ENCODE results near the gene CLCN5. TPM values are rescaled to one million over a fixed set of nuclear protein-coding genes. Genes with fewer than 3 reads are reported as not detected.
A peak's percentile ranks its signal among the peaks of the same experiment; 100 is the strongest.

Gene CLCN5
- total RNA-seq (2021) (10.7 to 14.2 TPM (median 13.3 TPM) in 3 replicates), Bru-seq, nascent RNA (percentile 53 among the genes with signal in this experiment)
- long read RNA-seq, experiment 1, full-length matches to known transcripts = 4 of 27 reads
- long read RNA-seq, experiment 1, partial matches to known transcripts = 7 of 27 reads
- long read RNA-seq, experiment 1, other reads (novel, unspliced or antisense) = 16 of 27 reads
- long read RNA-seq, experiment 2, partial matches to known transcripts = 0 of 12 reads
- long read RNA-seq, experiment 2, other reads (novel, unspliced or antisense) = 12 of 12 reads
- long read RNA-seq, experiment 3 = 0 reads

DNA sequence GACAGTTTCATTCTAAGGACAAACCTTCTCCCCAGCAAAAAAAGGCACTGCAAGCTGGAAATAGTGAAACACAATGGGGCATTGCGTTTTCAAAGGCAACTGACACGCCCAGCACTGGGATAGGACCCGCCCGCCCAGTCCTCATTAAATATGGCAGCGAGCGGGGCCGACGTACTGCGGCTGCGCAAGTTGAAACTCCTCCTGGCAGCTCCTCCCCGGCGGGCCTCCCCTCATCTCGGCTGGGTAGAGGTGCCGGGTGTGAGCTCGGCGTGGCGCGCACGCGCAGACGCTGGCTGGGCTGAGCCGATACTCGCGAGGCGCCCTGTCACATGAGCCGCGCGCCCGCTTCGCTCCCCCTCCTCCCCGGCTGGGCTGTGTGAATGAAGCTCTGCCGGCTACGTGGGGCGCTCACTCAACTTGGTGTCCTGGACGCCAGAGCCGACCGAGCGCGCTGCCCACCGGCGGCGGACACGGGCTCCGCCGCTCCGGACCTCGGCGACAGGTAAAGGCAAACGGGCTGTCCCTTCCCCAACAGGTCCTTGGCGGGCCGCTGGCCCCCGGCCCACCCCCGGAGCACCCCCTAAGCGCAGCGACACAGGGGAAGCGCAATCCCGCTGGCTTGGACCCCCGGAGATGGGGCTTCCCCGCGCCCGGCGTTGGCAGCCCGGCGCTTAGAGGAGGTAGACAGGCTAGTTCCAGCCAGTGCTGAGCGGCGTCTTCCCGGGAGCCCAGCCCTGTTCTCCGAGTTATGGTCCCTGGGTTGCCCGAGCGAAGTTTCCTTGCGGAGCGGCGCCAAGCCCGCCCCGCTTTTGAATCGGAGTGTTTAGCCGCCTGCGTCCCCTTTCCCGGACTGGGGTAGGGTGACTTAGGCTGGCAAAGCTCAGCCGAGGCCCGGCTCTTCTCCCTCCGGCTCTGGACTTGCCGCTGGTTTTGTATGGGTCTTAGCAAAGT lies at the start of gene CLCN5:
Gene CLCN5, plus strand, starts transcription at position 306 of the 951 bp plus-strand sequence. CDS start 2,703 bp downstream, outside the sequence.
- ChIA-PET POLR2A (interaction anchor here (0.9 to 1.1 kb wide), 4 partner anchors 13 to 148 kb away, joined by 3 read pairs; partner anchors contain the start of gene USP27X), CTCF (interaction anchor here (0.8 to 2.8 kb wide), 7 partner anchors 38 to 767 kb away, joined by 3 to 17 read pairs (median 3); partner anchors contain the start of gene USP27X)
- Mint-ChIP-seq H3K36me3 (peaks cover 5% of the 10 kb centered on the region; the same call in 1 of the 2 replicates), H3K4me1 (peaks cover 25% of the 10 kb centered on the region), H3K9me3 (no peaks in the 10 kb centered on the region), H3K27ac (peak within 1 kb of the TSS; percentile 80), H3K4me3 (peak within 1 kb of the TSS; percentile 79), H3K27me3 (ENCODE audit: low read depth) (peaks cover 19% of the 10 kb centered on the region)
- peak; percentile 91 for ATAC-seq
- peak; percentile 93 for DNase-seq (ENCODE audit: low spot score)
- TF ChIP-seq, protein P1, sequence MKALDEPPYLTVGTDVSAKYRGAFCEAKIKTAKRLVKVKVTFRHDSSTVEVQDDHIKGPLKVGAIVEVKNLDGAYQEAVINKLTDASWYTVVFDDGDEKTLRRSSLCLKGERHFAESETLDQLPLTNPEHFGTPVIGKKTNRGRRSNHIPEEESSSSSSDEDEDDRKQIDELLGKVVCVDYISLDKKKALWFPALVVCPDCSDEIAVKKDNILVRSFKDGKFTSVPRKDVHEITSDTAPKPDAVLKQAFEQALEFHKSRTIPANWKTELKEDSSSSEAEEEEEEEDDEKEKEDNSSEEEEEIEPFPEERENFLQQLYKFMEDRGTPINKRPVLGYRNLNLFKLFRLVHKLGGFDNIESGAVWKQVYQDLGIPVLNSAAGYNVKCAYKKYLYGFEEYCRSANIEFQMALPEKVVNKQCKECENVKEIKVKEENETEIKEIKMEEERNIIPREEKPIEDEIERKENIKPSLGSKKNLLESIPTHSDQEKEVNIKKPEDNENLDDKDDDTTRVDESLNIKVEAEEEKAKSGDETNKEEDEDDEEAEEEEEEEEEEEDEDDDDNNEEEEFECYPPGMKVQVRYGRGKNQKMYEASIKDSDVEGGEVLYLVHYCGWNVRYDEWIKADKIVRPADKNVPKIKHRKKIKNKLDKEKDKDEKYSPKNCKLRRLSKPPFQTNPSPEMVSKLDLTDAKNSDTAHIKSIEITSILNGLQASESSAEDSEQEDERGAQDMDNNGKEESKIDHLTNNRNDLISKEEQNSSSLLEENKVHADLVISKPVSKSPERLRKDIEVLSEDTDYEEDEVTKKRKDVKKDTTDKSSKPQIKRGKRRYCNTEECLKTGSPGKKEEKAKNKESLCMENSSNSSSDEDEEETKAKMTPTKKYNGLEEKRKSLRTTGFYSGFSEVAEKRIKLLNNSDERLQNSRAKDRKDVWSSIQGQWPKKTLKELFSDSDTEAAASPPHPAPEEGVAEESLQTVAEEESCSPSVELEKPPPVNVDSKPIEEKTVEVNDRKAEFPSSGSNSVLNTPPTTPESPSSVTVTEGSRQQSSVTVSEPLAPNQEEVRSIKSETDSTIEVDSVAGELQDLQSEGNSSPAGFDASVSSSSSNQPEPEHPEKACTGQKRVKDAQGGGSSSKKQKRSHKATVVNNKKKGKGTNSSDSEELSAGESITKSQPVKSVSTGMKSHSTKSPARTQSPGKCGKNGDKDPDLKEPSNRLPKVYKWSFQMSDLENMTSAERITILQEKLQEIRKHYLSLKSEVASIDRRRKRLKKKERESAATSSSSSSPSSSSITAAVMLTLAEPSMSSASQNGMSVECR (CRISPR knock-in tag; IDR thresholded peaks at IDR 0.05; ENCODE audit: borderline replicate concordance) = peak; percentile 30; the same call in 1 of the 2 replicates
- TF ChIP-seq, protein P2, sequence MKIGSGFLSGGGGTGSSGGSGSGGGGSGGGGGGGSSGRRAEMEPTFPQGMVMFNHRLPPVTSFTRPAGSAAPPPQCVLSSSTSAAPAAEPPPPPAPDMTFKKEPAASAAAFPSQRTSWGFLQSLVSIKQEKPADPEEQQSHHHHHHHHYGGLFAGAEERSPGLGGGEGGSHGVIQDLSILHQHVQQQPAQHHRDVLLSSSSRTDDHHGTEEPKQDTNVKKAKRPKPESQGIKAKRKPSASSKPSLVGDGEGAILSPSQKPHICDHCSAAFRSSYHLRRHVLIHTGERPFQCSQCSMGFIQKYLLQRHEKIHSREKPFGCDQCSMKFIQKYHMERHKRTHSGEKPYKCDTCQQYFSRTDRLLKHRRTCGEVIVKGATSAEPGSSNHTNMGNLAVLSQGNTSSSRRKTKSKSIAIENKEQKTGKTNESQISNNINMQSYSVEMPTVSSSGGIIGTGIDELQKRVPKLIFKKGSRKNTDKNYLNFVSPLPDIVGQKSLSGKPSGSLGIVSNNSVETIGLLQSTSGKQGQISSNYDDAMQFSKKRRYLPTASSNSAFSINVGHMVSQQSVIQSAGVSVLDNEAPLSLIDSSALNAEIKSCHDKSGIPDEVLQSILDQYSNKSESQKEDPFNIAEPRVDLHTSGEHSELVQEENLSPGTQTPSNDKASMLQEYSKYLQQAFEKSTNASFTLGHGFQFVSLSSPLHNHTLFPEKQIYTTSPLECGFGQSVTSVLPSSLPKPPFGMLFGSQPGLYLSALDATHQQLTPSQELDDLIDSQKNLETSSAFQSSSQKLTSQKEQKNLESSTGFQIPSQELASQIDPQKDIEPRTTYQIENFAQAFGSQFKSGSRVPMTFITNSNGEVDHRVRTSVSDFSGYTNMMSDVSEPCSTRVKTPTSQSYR (CRISPR knock-in tag; IDR thresholded peaks at IDR 0.05) = no peak
- TF ChIP-seq ZNF423 (CRISPR knock-in tag; IDR thresholded peaks at IDR 0.05) = peak; percentile 36; the same call in 1 of the 2 replicates
- no peak for TF ChIP-seq OVOL2 (CRISPR knock-in tag; IDR thresholded peaks at IDR 0.05; ENCODE audit: borderline replicate concordance)
- peak; percentile 75; the same call in 1 of the 2 replicates for TF ChIP-seq ZNF263 (CRISPR knock-in tag; IDR thresholded peaks at IDR 0.05; ENCODE audit: low read depth)
- TF ChIP-seq, protein P3, sequence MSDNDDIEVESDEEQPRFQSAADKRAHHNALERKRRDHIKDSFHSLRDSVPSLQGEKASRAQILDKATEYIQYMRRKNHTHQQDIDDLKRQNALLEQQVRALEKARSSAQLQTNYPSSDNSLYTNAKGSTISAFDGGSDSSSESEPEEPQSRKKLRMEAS (CRISPR knock-in tag; IDR thresholded peaks at IDR 0.05) = peak; percentile 76
- no peak for TF ChIP-seq CBFB (CRISPR knock-in tag; IDR thresholded peaks at IDR 0.05; ENCODE audit: low read depth)
- TF ChIP-seq, protein P4, sequence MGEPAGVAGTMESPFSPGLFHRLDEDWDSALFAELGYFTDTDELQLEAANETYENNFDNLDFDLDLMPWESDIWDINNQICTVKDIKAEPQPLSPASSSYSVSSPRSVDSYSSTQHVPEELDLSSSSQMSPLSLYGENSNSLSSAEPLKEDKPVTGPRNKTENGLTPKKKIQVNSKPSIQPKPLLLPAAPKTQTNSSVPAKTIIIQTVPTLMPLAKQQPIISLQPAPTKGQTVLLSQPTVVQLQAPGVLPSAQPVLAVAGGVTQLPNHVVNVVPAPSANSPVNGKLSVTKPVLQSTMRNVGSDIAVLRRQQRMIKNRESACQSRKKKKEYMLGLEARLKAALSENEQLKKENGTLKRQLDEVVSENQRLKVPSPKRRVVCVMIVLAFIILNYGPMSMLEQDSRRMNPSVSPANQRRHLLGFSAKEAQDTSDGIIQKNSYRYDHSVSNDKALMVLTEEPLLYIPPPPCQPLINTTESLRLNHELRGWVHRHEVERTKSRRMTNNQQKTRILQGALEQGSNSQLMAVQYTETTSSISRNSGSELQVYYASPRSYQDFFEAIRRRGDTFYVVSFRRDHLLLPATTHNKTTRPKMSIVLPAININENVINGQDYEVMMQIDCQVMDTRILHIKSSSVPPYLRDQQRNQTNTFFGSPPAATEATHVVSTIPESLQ (CRISPR knock-in tag; IDR thresholded peaks at IDR 0.05) = no peak
- TF ChIP-seq, protein P5, sequence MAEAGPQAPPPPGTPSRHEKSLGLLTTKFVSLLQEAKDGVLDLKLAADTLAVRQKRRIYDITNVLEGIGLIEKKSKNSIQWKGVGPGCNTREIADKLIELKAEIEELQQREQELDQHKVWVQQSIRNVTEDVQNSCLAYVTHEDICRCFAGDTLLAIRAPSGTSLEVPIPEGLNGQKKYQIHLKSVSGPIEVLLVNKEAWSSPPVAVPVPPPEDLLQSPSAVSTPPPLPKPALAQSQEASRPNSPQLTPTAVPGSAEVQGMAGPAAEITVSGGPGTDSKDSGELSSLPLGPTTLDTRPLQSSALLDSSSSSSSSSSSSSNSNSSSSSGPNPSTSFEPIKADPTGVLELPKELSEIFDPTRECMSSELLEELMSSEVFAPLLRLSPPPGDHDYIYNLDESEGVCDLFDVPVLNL (CRISPR knock-in tag; IDR thresholded peaks at IDR 0.05; ENCODE audit: borderline replicate concordance, low read depth) = no peak
- TF ChIP-seq, protein P6, sequence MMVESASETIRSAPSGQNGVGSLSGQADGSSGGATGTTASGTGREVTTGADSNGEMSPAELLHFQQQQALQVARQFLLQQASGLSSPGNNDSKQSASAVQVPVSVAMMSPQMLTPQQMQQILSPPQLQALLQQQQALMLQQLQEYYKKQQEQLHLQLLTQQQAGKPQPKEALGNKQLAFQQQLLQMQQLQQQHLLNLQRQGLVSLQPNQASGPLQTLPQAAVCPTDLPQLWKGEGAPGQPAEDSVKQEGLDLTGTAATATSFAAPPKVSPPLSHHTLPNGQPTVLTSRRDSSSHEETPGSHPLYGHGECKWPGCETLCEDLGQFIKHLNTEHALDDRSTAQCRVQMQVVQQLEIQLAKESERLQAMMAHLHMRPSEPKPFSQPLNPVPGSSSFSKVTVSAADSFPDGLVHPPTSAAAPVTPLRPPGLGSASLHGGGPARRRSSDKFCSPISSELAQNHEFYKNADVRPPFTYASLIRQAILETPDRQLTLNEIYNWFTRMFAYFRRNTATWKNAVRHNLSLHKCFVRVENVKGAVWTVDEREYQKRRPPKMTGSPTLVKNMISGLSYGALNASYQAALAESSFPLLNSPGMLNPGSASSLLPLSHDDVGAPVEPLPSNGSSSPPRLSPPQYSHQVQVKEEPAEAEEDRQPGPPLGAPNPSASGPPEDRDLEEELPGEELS (CRISPR knock-in tag; IDR thresholded peaks at IDR 0.05) = 0 out of 2 replicates have a peak, but pooled peaks have one; percentile 59
- TF ChIP-seq, protein P7, sequence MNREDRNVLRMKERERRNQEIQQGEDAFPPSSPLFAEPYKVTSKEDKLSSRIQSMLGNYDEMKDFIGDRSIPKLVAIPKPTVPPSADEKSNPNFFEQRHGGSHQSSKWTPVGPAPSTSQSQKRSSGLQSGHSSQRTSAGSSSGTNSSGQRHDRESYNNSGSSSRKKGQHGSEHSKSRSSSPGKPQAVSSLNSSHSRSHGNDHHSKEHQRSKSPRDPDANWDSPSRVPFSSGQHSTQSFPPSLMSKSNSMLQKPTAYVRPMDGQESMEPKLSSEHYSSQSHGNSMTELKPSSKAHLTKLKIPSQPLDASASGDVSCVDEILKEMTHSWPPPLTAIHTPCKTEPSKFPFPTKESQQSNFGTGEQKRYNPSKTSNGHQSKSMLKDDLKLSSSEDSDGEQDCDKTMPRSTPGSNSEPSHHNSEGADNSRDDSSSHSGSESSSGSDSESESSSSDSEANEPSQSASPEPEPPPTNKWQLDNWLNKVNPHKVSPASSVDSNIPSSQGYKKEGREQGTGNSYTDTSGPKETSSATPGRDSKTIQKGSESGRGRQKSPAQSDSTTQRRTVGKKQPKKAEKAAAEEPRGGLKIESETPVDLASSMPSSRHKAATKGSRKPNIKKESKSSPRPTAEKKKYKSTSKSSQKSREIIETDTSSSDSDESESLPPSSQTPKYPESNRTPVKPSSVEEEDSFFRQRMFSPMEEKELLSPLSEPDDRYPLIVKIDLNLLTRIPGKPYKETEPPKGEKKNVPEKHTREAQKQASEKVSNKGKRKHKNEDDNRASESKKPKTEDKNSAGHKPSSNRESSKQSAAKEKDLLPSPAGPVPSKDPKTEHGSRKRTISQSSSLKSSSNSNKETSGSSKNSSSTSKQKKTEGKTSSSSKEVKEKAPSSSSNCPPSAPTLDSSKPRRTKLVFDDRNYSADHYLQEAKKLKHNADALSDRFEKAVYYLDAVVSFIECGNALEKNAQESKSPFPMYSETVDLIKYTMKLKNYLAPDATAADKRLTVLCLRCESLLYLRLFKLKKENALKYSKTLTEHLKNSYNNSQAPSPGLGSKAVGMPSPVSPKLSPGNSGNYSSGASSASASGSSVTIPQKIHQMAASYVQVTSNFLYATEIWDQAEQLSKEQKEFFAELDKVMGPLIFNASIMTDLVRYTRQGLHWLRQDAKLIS (CRISPR knock-in tag; IDR thresholded peaks at IDR 0.05; ENCODE audit: borderline replicate concordance) = no peak
- TF ChIP-seq, protein P8, sequence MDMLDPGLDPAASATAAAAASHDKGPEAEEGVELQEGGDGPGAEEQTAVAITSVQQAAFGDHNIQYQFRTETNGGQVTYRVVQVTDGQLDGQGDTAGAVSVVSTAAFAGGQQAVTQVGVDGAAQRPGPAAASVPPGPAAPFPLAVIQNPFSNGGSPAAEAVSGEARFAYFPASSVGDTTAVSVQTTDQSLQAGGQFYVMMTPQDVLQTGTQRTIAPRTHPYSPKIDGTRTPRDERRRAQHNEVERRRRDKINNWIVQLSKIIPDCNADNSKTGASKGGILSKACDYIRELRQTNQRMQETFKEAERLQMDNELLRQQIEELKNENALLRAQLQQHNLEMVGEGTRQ (CRISPR knock-in tag; IDR thresholded peaks at IDR 0.05) = peak; percentile 78
- TF ChIP-seq, protein P9, sequence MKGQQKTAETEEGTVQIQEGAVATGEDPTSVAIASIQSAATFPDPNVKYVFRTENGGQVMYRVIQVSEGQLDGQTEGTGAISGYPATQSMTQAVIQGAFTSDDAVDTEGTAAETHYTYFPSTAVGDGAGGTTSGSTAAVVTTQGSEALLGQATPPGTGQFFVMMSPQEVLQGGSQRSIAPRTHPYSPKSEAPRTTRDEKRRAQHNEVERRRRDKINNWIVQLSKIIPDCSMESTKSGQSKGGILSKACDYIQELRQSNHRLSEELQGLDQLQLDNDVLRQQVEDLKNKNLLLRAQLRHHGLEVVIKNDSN (CRISPR knock-in tag; IDR thresholded peaks at IDR 0.05) = peak; percentile 79; the same call in 1 of the 2 replicates
